ENCODE results near the gene IRF2BP2.

IRF2BP2 gene

DNA sequence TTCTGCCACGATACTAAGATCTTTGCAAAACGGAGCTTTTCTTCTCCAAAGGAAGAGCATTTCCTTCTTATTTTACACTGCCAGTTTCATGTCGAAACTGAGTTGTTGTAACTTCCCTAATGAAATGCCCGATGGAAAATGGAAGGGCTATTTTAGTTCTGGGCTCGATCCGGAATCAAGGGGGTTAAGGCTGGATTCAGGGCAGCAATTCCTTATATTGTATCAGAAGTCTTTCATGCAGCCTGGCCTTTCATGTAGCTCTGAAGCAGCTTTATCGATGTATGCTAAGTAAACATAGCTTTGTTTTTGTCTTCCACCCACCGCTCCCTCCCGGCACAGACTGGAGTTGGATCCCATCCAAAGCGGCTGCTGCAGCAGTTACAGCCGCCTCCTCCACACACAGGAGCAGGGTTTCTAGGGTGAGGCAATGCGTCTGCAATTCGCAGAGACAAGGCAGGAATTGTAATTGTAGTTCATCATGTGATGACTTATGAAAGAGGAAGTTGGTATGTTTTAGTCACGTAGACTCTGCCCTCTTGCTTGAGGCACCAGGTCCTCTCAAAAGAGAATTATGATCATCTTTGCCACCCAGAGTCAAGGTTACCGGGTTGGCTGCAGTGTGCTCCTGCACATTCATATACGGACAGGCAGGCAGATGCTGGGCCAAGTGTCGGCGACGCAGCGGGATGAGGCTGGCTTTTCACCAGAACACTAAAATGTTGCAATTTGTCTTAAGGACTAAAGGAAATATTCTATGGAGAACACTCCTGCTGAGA, 2.6 kb upstream of the IRF2BP2 start:
- DNase-seq, result peak; percentile 99

DNA sequence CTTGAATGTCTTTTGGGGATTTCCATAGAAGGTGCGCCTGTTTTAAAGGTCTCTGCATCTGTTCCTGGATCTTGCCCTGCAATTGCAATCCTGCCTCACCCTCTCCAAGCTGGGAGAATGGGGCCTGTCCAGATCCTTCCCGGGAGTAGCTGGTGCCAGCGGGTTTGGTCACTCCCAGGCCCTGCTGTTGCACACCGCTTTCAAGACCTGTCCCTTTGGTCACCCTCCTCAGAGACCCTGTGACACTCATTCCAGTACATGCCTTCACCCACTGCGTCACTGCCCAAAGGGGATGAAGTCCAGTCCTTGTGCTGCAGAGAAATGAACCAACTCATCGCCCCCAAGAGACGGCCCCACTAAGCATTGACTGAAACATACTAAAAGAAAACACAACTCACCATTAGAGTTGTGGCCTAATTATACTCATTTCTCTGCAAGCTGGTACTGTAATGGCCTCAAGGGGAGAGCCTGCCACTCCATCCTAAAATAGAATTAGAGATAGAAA, 1.9 kb upstream of the IRF2BP2 start:
- DNase-seq, result peak in 1 of 2 experiments; percentile 52

- peak; percentile 84 to 88 for DNase-seq
Measured at GRCh38 chr1:234611225-234611846, 1.4 kb upstream of the IRF2BP2 start.

DNA sequence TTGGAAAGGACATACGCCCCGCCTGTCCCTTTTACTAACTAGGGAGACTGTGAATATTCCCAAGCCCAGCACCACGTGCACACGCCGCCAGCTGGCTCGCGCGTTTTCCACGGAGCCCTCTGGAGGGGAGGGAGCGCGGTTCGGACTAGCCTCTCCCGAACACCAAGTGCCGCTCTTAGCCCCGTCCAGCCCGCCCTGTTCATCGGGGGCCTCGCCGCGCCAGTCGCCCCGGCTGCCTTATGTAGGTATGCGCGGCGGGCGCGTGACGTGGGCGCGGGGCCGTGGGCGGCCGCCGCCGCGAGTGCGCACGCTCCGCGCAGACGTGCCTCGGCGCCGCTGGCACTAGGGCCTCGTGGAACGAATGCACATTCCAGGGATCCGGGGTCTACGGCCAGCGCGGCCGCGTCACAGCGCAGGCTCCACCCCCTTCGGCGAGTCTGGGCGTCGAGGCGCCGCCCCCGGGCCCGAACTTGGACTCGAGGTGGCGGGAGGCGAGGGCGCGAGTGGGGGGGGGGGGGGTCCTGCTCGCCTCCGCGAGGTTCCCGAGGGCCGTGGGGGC, 767 bp upstream of the IRF2BP2 start:
- peak; percentile 86 for DNase-seq

DNA sequence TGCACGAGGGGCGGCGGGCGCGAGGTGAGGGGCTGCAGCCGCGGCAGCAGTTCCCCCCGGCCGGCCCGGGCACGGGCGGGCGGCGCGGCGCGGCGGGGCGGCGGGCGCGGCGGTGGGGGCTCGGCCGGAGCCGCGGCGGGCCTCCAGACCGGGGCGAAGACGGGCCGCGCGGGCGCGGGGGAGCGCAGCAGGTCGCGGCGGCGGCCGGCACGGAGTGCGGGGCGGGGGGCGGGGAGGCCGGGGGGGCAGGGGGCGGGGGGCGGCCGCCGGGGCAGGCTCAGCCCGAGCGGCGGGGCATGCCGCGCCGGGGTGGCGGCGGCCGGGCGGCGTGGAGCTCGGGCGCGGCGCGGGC, 311 bp downstream of the IRF2BP2 start:
- DNase-seq, result no peak

DNA sequence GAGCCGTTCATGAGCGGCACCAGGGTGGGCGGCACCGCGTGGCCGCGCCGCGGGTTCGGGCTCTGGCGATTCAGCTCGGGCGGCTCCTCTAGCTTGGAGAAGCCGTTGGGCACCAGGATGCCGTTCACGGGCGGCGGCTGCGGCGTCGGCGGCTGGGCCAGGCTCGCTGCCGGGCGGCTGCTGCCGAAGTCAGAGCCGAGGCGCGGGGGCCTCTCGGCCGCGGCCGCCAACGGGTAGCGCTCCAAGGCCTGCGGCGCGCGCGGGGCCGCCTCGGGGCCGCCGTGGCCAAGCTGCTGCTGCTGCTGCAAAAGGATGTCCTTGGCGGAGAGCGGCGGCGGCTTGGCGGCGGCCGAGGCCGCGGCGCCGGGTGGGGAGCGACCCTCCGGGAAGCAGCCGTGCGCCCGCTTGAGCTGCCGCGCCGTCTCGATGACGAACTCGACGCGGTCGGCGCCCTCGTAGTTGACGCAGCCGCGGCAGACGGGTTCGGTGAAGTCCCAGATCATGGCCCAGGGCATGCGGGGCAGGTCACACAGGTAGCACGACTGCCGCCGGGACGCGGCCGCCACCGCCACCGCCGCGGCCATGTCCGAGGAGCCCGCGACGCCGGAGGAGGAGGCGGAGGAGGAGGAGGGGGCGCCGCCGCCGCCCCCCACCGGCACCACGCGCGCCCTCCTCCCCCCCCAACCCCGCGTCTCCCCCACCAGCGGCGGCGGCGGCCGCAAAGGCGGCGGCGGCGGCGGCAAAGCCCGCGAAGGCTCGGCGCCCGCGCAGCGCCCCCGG, 877 bp downstream of the IRF2BP2 start:
- DNase-seq, result no peak

DNA sequence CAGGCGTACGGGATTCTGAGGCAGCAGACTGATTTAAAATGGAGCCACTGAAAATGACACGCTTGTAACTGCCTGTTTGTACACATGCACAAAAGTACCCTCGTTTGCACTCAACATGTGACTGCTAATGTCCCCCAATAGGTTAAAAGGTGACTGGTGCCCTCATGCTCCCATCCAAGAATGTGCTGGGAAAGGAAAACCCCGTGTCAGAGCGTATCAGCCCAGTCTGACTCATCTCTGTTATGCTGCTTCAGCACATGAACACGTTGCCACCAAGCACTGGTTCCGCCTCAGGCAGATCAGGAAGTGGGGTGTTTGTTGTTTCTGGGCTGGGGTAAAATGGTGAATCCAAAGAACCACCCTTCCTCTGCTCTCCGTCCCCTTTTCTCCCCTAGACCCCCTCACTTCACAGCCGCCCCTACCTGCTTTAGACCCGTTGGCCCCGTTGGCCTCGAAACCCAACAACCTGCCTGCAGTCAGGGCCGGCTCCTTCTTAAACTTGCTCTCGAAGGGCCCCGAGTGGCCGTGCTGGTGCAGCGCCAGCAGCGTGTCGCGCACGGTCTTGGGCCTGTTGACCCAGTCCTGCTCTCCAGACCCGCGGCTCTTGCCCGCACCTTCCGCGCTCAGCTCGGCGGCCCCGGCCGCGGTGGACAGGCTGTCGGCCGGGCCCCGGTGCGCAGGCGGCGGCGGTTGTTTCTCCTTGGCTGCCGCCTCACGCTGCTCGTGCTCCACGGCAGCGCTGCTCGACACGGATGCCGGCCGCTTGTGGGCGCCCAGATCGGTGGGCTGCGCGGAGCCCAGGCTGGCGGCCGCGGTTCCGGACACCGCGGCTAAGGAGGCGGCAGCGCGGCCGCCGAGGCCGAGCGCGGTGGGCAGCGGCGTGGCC, 1.7 kb downstream of the IRF2BP2 start:
- peak; percentile 89 to 93 for DNase-seq

GRCh38 chr1:234607109-234608024, 2.6 kb downstream of the IRF2BP2 start:
- DNase-seq, result peak in 1 of 2 experiments; percentile 38

DNA sequence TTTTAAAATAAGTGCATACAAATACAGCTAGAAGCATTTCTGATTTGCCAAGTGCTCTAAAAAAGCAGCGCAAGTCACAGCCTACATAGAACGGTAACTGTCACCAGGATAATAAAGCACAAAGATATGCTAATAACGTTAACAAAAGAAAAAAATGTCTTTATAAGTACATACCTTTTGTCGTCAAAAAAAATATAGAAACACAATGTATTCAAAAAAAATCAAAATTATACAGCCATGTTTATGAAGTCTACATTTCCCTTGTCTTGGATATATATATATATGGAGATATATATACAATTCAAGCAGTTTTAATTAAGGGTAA, 3.2 kb downstream of the IRF2BP2 start:
- no peak for DNase-seq

- DNase-seq, result peak; percentile 35 to 66
Measured at GRCh38 chr1:234605983-234606783, 3.8 kb downstream of the IRF2BP2 start.

- no peak for DNase-seq
Measured at GRCh38 chr1:234605399-234605982, 4.5 kb downstream of the IRF2BP2 start.

GRCh38 chr1:234604495-234605398, 5.2 kb downstream of the IRF2BP2 start:
- peak in 1 of 2 experiments; percentile 59 for DNase-seq

DNA sequence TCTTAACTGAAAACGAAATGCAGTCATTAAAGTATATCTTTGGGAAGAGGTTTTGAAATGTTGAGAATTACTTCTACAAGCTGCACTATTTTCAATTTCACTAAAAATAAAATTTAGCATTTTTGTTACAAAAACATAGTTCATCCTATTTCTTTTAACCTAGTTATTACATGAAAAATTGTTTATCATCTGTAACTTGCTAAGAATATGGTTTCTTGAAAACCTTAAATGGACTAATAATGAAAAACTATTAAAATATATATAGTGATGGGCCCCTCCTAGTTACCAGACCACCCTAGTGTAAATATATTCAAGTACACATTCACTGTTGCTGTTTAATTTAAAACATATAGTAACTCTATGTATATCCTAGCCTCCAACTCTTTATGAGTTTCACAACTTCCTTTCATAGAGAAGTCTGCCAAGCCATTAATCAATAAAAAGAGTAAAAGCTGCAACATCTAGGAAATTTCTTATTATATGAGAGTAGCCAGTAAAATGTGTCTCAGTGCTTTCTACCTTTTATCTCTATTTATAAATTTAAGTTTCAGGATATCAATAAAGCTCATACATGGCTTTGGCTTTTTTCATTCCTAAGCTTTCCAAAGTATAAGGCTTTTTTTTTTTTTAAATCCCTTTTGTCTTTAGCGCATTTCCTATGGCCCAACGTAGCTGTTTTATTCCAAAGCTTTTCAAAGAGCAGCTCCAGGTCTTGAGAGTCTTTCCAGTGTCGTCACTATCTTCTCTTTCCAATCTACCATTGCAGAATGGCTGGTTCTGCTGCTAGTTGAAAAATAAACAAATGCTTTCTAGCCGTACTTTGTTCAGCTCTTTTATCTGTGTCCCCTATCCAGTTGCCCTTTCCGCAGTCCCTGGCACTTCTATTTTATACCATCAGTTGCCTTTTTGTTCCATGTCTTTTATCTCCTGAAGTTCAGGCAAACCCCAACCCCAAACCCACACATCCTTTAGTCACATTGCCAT, 6.5 kb downstream of the IRF2BP2 start:
- DNase-seq, result peak in 1 of 2 experiments; percentile 34

GRCh38 chr1:234602334-234603220, 7.4 kb downstream of the IRF2BP2 start:
- DNase-seq, result peak; percentile 72 to 76

DNA sequence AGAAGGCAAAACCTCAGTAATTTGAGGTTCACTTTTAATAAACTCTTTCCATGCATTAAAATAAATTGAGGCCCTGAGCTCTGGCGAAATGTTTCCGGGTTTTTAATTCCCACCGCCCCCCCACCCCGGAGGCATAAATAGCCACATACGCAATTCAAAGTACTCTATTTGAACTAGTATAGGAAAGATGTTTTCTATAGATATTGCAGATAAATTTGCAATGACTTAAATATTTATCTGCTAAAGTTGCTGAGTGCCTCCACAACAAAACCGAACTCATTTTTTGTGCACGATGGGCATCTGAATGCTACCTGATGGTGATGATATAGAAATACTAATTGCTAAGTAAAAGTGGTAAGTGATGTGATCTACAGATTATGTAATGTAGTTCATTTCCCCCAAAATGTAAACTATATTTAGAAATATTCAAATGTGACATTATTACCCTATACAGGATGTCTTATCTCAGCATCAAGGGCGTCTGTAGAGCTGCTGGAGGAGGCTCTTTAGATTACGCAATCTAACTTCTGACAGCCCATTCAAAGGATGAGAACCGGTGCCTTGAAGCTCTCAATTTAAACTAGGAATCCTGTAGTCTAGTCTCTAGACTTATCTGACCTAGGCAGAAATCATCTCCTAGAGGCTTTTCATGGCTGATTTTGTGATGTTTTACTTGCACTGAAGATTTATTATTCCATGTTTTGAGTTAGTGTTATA, 8.5 kb downstream of the IRF2BP2 start:
- peak; percentile 86 for DNase-seq

Data from Kasumi-1 (cell line).